DMS53 treated with DMSO at 0.1 percent for 48 hours (cell line): ENCODE data around the gene SLC1A2.

Experiments
- DNase-seq: peaks from one replicate; lab custom pipeline; 2025; ENCODE audit not compliant: unreplicated experiment; lab: John Stamatoyannopoulos, UW

Gene SLC1A2

GRCh38 chr11:35352077-35352888, 67.1 kb downstream of the SLC1A2 start:
- DNase-seq, result no peak

- DNase-seq, result no peak
Measured at GRCh38 chr11:35349897-35350296, 69.5 kb downstream of the SLC1A2 start.

GRCh38 chr11:35348898-35349687, 70.3 kb downstream of the SLC1A2 start:
- no peak for DNase-seq

- no peak for DNase-seq
Measured at GRCh38 chr11:35347921-35348331, 71.4 kb downstream of the SLC1A2 start.

GRCh38 chr11:35347173-35347878, 72.0 kb downstream of the SLC1A2 start:
- no peak for DNase-seq

GRCh38 chr11:35346472-35347156, 72.7 kb downstream of the SLC1A2 start:
- DNase-seq, result no peak

- DNase-seq, result no peak
Measured at GRCh38 chr11:35344681-35345574, 74.4 kb downstream of the SLC1A2 start.

- DNase-seq, result no peak
Measured at GRCh38 chr11:35343033-35343598, 76.2 kb downstream of the SLC1A2 start.

GRCh38 chr11:35340715-35341114, 78.6 kb downstream of the SLC1A2 start:
- no peak for DNase-seq

GRCh38 chr11:35340071-35340470, 79.3 kb downstream of the SLC1A2 start:
- no peak for DNase-seq

GRCh38 chr11:35338921-35339320, 80.4 kb downstream of the SLC1A2 start:
- DNase-seq, result no peak

- no peak for DNase-seq
Measured at GRCh38 chr11:35337914-35338305, 81.4 kb downstream of the SLC1A2 start.

- DNase-seq, result peak; percentile 82
Measured at GRCh38 chr11:35337136-35337913, 82.0 kb downstream of the SLC1A2 start.

GRCh38 chr11:35336726-35337125, 82.6 kb downstream of the SLC1A2 start:
- DNase-seq, result no peak

GRCh38 chr11:35335226-35335625, 84.1 kb downstream of the SLC1A2 start:
- no peak for DNase-seq

- peak; percentile 73 for DNase-seq
Measured at GRCh38 chr11:35334385-35335090, 84.8 kb downstream of the SLC1A2 start.

- DNase-seq, result no peak
Measured at GRCh38 chr11:35332524-35332923, 86.8 kb downstream of the SLC1A2 start.

- no peak for DNase-seq
Measured at GRCh38 chr11:35330931-35331330, 88.4 kb downstream of the SLC1A2 start.
